Measurements from ENCODE around the gene DES.

DNA sequence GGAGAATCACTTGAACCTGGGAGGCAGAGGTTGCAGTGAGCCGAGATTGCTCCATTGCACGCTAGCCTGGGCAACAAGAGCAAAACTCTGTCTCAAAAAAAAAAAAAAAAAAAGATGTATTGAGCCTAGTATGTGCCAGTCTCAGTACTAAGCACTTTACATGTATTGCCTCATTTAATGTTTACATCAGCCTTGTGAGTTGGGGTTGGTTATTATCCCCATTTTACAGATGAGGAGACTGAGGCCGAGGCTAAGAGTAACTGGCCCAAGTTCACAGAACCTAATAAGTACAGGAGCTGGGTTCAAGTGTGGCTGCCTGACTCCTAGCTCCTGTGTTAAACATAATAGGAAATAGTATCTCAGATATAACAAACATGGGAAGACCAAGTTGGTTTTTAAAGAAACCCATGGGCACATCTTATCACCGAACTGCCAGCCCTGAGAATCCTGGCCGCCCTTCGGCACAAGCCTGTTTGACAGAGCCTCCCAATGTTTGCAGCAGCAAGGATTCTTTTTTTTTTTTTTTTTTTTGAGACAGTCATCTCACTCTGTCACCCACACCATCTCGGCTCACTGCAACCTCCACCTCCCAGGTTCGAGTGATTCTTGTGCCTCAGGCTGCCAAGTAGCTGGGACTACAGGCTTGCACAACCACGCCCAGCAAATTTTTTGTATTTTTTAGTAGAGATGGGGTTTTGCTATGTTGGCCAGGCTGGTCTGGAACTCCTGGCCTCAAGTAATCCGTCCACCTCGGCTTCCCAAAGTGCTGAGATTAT is 56.3 kb downstream of the DES start:
- TF ChIP-seq, protein P1, sequence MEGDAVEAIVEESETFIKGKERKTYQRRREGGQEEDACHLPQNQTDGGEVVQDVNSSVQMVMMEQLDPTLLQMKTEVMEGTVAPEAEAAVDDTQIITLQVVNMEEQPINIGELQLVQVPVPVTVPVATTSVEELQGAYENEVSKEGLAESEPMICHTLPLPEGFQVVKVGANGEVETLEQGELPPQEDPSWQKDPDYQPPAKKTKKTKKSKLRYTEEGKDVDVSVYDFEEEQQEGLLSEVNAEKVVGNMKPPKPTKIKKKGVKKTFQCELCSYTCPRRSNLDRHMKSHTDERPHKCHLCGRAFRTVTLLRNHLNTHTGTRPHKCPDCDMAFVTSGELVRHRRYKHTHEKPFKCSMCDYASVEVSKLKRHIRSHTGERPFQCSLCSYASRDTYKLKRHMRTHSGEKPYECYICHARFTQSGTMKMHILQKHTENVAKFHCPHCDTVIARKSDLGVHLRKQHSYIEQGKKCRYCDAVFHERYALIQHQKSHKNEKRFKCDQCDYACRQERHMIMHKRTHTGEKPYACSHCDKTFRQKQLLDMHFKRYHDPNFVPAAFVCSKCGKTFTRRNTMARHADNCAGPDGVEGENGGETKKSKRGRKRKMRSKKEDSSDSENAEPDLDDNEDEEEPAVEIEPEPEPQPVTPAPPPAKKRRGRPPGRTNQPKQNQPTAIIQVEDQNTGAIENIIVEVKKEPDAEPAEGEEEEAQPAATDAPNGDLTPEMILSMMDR (IDR thresholded peaks at IDR 0.05) = no peak
- no peak for TF ChIP-seq ZFX (IDR thresholded peaks at IDR 0.05; ENCODE audit: borderline replicate concordance)

Measured in 22Rv1 (cell line).